Liver (tissue), 9 donors: Measurements from ENCODE around the gene KSR2. TPM values are rescaled to one million over a fixed set of nuclear protein-coding genes. Genes with fewer than 3 reads are reported as not detected.

Experiments
- DNase-seq: peaks from one replicate; pipeline ENCODE4 v3.0.0-alpha.2; 2017; ENCODE audit warnings: low spot score
- H3K27ac ChIP-seq, 2 donors: one replicate each; pipeline ENCODE4 v1.7.0; 2013; ENCODE audit warnings: inconsistent platforms in 2 of 2, low read length in 2 of 2, control low read depth in 1 of 2, low read depth in 1 of 2, mild to moderate bottlenecking in 1 of 2
- H3K27me3 ChIP-seq, 4 donors: one replicate each; pipeline versions ENCODE4 v1.6.1 to v1.7.0; 2013; ENCODE audit warnings: low read length in 3 of 4, inconsistent platforms in 1 of 4, mild to moderate bottlenecking in 1 of 4, moderate library complexity in 1 of 4; ENCODE audit not compliant: control insufficient read depth in 4 of 4, insufficient read depth in 4 of 4
- H3K36me3 ChIP-seq, 4 donors: one replicate each; pipeline versions ENCODE4 v1.6.1 to v1.7.0; 2013; ENCODE audit warnings: low read length in 3 of 4, mild to moderate bottlenecking in 3 of 4, low read depth in 1 of 4, moderate library complexity in 1 of 4; ENCODE audit not compliant: control insufficient read depth in 4 of 4, insufficient read depth in 3 of 4
- H3K4me1 ChIP-seq, 4 donors: one replicate each; pipeline versions ENCODE4 v1.6.1 to v1.7.0; 2013; ENCODE audit warnings: low read length in 3 of 4, mild to moderate bottlenecking in 3 of 4, moderate library complexity in 1 of 4; ENCODE audit not compliant: control insufficient read depth in 4 of 4, insufficient read depth in 4 of 4
- H3K4me3 ChIP-seq, 3 donors: one replicate each; pipeline versions ENCODE4 v1.6.1 to v1.7.0; 2013; ENCODE audit warnings: low read length in 3 of 3, control low read depth in 1 of 3, low read depth in 1 of 3, mild to moderate bottlenecking in 1 of 3
- H3K9ac ChIP-seq, 2 donors: one replicate each; pipeline ENCODE4 v1.7.0; 2013; ENCODE audit warnings: low read length in 2 of 2, mild to moderate bottlenecking in 2 of 2, moderate library complexity in 2 of 2, control low read depth in 1 of 2, low read depth in 1 of 2
- H3K9me3 ChIP-seq, 4 donors: one replicate each; pipeline versions ENCODE4 v1.6.1 to v1.7.0; 2013; ENCODE audit warnings: low read length in 3 of 4; ENCODE audit not compliant: control insufficient read depth in 4 of 4
- EGR1 ChIP-seq, 2 donors: IDR thresholded peaks; 2 replicates each; pipeline ENCODE4 v1.6.1; 2016 to 2018; ENCODE audit warnings: antibody characterized with exemption in 2 of 2, low read depth in 2 of 2
- FOXA1 ChIP-seq: IDR thresholded peaks from 2 replicates; pipeline ENCODE4 v1.6.1; 2016; ENCODE audit warnings: antibody characterized with exemption
- GABPA ChIP-seq, 2 donors: IDR thresholded peaks in 1 of 2; conservative IDR thresholded peaks in 1 of 2; 2 replicates each; pipeline ENCODE4 v1.6.1; 2016; ENCODE audit warnings: antibody characterized with exemption in 2 of 2, mild to moderate bottlenecking in 1 of 2, moderate library complexity in 1 of 2
- HNF4A ChIP-seq, 2 donors: conservative IDR thresholded peaks; 2 replicates each; pipeline ENCODE4 v1.6.1; 2016; ENCODE audit warnings: antibody characterized with exemption in 2 of 2, mild to moderate bottlenecking in 2 of 2
- HNF4G ChIP-seq: IDR thresholded peaks from 2 replicates; pipeline ENCODE4 v1.6.1; 2016; ENCODE audit warnings: antibody characterized with exemption
- JUND ChIP-seq, 2 donors: IDR thresholded peaks; 2 replicates each; pipeline ENCODE4 v1.6.1; 2016; ENCODE audit warnings: antibody characterized with exemption in 2 of 2
- MAX ChIP-seq: IDR thresholded peaks from 2 replicates; pipeline ENCODE4 v1.6.1; 2016; ENCODE audit warnings: antibody characterized with exemption
- NR2F2 ChIP-seq: IDR thresholded peaks from 2 replicates; pipeline ENCODE4 v1.6.1; 2016; ENCODE audit warnings: antibody characterized with exemption
- REST ChIP-seq: IDR thresholded peaks from 2 replicates; pipeline ENCODE4 v1.6.1; 2016; ENCODE audit warnings: antibody characterized with exemption, mild to moderate bottlenecking
- RXRA ChIP-seq, 2 donors: IDR thresholded peaks; 2 replicates each; pipeline ENCODE4 v1.6.1; 2017 to 2018; ENCODE audit warnings: antibody characterized with exemption in 2 of 2, mild to moderate bottlenecking in 1 of 2
- SP1 ChIP-seq: IDR thresholded peaks from 2 replicates; pipeline ENCODE4 v1.6.1; 2018; ENCODE audit warnings: antibody characterized with exemption, mild to moderate bottlenecking
- TAF1 ChIP-seq: conservative IDR thresholded peaks from 2 replicates; pipeline ENCODE4 v1.6.1; 2016; ENCODE audit warnings: antibody characterized with exemption, mild to moderate bottlenecking
- YY1 ChIP-seq: IDR thresholded peaks from 2 replicates; pipeline ENCODE4 v1.6.1; 2016; ENCODE audit warnings: antibody characterized with exemption, mild to moderate bottlenecking
- WGBS: extraction: QIAGEN DNeasy Blood & Tissue Kit; methylation state at CpG from one replicate; pipeline ENCODE4 v1.1.7; 2013; 5-methylcytosine and 5-hydroxymethylcytosine counted together
- polyA plus RNA-seq, 2 donors: library from polyadenylated mRNA; stranded (reverse) in 1 of 2; unstranded in 1 of 2; fragments of 200-250 nt in 1 of 2; fragments of >200 nt in 1 of 2; fragmentation: Nextera tagmentation in 1 of 2; extraction: Ambion mirVana in 1 of 2; gene quantifications; one replicate each; pipeline versions ENCODE4 v1.2.1 to v1.2.3, GENCODE V29; 2013 to 2015
- total RNA-seq, 2 donors: library from RNA; depleted of rRNA; stranded (reverse); fragments of >200 nt; gene quantifications; one replicate each; pipeline ENCODE4 v1.2.3, GENCODE V29; 2014
- TF ChIP-seq, protein P1 (sequence below): IDR thresholded peaks from 2 replicates; pipeline ENCODE4 v1.6.1; 2016; ENCODE audit warnings: antibody characterized with exemption
- TF ChIP-seq, protein P2 (sequence below): IDR thresholded peaks from 2 replicates; pipeline ENCODE4 v1.6.1; 2016; ENCODE audit warnings: antibody characterized with exemption
- TF ChIP-seq, protein P3 (sequence below): fragments of 150-350 bp; IDR thresholded peaks from 2 replicates; pipeline ENCODE4 v1.5.1; 2017; ENCODE audit warnings: improper control_type of control experiment, low read depth, low read length; ENCODE audit not compliant: missing input control
- donor health status: healthy.
- donor health status: healthy.
- donor health status: healthy.
- donor health status: healthy.
- donor health status: healthy.

Gene KSR2
- total and polyA plus RNA-seq, 4 donors = under 0.01 to 0.02 (median under 0.01) TPM; not detected in 1

DNA sequence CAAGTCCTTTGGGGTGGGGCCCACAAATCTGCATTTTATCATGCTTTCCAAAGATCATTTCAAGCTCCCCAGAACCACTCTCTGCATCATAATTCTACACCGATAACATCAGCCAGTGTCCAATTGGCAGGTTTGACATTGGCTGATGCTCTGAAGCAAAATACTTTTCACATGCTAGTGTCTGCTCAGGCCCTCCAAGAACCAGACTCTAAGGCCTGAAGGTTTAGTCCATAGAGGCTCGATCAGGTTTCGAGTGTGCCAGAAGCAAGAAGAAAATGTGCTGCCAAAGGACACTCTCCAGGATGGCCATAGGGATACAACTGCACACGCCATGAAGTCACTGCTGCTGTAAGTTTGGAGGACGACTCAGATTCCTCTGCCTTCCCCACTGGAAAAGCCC is 280.3 kb downstream of the KSR2 start:
- Histone ChIP-seq H3K9me3 (no peaks in the 10 kb centered on the region), H3K9ac (no peak overlapping the region), H3K36me3 (no peaks in the 10 kb centered on the region), H3K4me3 (no peak overlapping the region), H3K4me1 (no peaks in the 10 kb centered on the region), H3K27ac (no peak overlapping the region), H3K27me3 (peaks cover 0 to 4% (median 0%) of the 10 kb centered on the region in 4 donors)
- WGBS = 80% methylated on average over 5 of the region's 5 CpGs
- no peak for DNase-seq
- TF ChIP-seq JUND (IDR thresholded peaks at IDR 0.05) = no peak
- no peak for TF ChIP-seq NR2F2
- no peak for TF ChIP-seq REST
- no peak for TF ChIP-seq EGR1 (IDR thresholded peaks at IDR 0.05; ENCODE audit: low read depth in 2 of 2)
- TF ChIP-seq, protein P1, sequence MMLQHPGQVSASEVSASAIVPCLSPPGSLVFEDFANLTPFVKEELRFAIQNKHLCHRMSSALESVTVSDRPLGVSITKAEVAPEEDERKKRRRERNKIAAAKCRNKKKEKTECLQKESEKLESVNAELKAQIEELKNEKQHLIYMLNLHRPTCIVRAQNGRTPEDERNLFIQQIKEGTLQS = no peak
- no peak for TF ChIP-seq GABPA (IDR thresholded peaks at IDR 0.05 in 1 of 2, conservative IDR thresholded peaks at IDR 0.05 in 1 of 2)
- TF ChIP-seq, protein P2, sequence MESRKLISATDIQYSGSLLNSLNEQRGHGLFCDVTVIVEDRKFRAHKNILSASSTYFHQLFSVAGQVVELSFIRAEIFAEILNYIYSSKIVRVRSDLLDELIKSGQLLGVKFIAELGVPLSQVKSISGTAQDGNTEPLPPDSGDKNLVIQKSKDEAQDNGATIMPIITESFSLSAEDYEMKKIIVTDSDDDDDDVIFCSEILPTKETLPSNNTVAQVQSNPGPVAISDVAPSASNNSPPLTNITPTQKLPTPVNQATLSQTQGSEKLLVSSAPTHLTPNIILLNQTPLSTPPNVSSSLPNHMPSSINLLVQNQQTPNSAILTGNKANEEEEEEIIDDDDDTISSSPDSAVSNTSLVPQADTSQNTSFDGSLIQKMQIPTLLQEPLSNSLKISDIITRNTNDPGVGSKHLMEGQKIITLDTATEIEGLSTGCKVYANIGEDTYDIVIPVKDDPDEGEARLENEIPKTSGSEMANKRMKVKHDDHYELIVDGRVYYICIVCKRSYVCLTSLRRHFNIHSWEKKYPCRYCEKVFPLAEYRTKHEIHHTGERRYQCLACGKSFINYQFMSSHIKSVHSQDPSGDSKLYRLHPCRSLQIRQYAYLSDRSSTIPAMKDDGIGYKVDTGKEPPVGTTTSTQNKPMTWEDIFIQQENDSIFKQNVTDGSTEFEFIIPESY = no peak
- no peak for TF ChIP-seq FOXA1
- no peak for TF ChIP-seq YY1
- TF ChIP-seq SP1 = no peak
- no peak for TF ChIP-seq HNF4G
- no peak for TF ChIP-seq MAX
- TF ChIP-seq, protein P3, sequence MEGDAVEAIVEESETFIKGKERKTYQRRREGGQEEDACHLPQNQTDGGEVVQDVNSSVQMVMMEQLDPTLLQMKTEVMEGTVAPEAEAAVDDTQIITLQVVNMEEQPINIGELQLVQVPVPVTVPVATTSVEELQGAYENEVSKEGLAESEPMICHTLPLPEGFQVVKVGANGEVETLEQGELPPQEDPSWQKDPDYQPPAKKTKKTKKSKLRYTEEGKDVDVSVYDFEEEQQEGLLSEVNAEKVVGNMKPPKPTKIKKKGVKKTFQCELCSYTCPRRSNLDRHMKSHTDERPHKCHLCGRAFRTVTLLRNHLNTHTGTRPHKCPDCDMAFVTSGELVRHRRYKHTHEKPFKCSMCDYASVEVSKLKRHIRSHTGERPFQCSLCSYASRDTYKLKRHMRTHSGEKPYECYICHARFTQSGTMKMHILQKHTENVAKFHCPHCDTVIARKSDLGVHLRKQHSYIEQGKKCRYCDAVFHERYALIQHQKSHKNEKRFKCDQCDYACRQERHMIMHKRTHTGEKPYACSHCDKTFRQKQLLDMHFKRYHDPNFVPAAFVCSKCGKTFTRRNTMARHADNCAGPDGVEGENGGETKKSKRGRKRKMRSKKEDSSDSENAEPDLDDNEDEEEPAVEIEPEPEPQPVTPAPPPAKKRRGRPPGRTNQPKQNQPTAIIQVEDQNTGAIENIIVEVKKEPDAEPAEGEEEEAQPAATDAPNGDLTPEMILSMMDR = no peak
- no peak for TF ChIP-seq TAF1
- no peak for TF ChIP-seq RXRA (IDR thresholded peaks at IDR 0.05)
- no peak for TF ChIP-seq HNF4A (conservative IDR thresholded peaks at IDR 0.05)

GRCh38 chr12:117686911-117687377 is 281.8 kb downstream of the KSR2 start:
- DNase-seq = no peak
- no peak overlapping the region for H3K4me3 ChIP-seq
- H3K4me1 ChIP-seq = no peaks in the 10 kb centered on the region
- WGBS = 28% methylated on average over 8 of the region's 8 CpGs
- H3K27ac ChIP-seq = no peak overlapping the region
- H3K9me3 ChIP-seq = no peaks in the 10 kb centered on the region
- TF ChIP-seq HNF4G = no peak
- no peak for TF ChIP-seq HNF4A (conservative IDR thresholded peaks at IDR 0.05)
- TF ChIP-seq FOXA1 = no peak
- no peak overlapping the region for H3K9ac ChIP-seq
- peaks cover 0 to 8% (median 0%) of the 10 kb centered on the region in 4 donors for H3K27me3 ChIP-seq
- no peaks in the 10 kb centered on the region for H3K36me3 ChIP-seq
